Neutrophil (primary cell): ENCODE data around the gene USP31.

Source experiments
- H3K27ac ChIP-seq: fragments of 200-600 bp; sonication (generic); 2 replicates; pipeline ENCODE4 v1.5.1; 2016; ENCODE audit warnings: mild to moderate bottlenecking, moderate library complexity
- H3K27me3 ChIP-seq: fragments of 200-600 bp; sonication (generic); 2 replicates; pipeline ENCODE4 v1.6.0; 2016; ENCODE audit warnings: mild to moderate bottlenecking
- H3K36me3 ChIP-seq: fragments of 200-600 bp; sonication (generic); 2 replicates; pipeline ENCODE4 v1.5.1; 2017
- H3K4me1 ChIP-seq, 2 experiments: fragments of 200-600 bp in 1 of 2; sonication (generic) in 1 of 2; 1 replicate in 1 of 2; 2 replicates in 1 of 2; pipeline versions ENCODE4 v1.5.1 to v1.6.1; 2013 to 2016; ENCODE audit warnings: low read depth in 1 of 2, low read length in 1 of 2, mild to moderate bottlenecking in 1 of 2, moderate library complexity in 1 of 2; ENCODE audit not compliant: control insufficient read depth in 1 of 2, insufficient read depth in 1 of 2
- H3K4me3 ChIP-seq, 2 experiments: fragments of 200-600 bp in 1 of 2; sonication (generic) in 1 of 2; 1 replicate in 1 of 2; 2 replicates in 1 of 2; pipeline ENCODE4 v1.5.1; 2013 to 2016; ENCODE audit warnings: low read depth in 1 of 2, low read length in 1 of 2, mild to moderate bottlenecking in 1 of 2, moderate library complexity in 1 of 2
- H3K9me3 ChIP-seq: fragments of 200-600 bp; sonication (generic); 2 replicates; pipeline ENCODE4 v1.5.1; 2016
- TF ChIP-seq, protein P1 (sequence below): fragments of 200-600 bp; sonication (generic); IDR thresholded peaks from 2 replicates; pipeline ENCODE4 v1.5.1; 2016; ENCODE audit warnings: antibody characterized with exemption

The USP31 gene

DNA sequence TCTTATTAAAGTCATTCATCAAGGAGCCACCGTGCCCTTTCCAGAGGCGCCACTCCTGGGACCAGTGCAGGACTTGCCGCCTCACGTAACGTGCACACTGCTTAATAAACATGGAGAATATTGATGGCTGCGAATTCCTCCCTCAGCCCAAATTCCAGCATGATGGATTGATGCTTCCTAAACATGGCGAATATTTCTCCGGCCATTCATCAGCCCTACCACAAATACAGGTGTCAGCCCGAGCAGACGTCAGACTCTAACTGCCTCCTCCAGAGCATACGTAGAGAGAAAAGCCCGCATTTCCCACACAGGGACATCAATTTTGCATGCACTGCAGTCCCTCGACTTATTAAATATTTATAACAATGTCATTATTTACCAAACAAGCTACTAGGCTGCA is 97.0 kb downstream of the USP31 start:
- no peak overlapping the region for H3K27ac ChIP-seq
- no peaks in the 10 kb centered on the region for H3K9me3 ChIP-seq
- no peaks in the 10 kb centered on the region for H3K4me1 ChIP-seq
- H3K27me3 ChIP-seq, result peaks cover 57% of the 10 kb centered on the region
- H3K36me3 ChIP-seq, result no peaks in the 10 kb centered on the region
- H3K4me3 ChIP-seq, result no peak overlapping the region
- TF ChIP-seq, protein P1, sequence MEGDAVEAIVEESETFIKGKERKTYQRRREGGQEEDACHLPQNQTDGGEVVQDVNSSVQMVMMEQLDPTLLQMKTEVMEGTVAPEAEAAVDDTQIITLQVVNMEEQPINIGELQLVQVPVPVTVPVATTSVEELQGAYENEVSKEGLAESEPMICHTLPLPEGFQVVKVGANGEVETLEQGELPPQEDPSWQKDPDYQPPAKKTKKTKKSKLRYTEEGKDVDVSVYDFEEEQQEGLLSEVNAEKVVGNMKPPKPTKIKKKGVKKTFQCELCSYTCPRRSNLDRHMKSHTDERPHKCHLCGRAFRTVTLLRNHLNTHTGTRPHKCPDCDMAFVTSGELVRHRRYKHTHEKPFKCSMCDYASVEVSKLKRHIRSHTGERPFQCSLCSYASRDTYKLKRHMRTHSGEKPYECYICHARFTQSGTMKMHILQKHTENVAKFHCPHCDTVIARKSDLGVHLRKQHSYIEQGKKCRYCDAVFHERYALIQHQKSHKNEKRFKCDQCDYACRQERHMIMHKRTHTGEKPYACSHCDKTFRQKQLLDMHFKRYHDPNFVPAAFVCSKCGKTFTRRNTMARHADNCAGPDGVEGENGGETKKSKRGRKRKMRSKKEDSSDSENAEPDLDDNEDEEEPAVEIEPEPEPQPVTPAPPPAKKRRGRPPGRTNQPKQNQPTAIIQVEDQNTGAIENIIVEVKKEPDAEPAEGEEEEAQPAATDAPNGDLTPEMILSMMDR, result no peak

DNA sequence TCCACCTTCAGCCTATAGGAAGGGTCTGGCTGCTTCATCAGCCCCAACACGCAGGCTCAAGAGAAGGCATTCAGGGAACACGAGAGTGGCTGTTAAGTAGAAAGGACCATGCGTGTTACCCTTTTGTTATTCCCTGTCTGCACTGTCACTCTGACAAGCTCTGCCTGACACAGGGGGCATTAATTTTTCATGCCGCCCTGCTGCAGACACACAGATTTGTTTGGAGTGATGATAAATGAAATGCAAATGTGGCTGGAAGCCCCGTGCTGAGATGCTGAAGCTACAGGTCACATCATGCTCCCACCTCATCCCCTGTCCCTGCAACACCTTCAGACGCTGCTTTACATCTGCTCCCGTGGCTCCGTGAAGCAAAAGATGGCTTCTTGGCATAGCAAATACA is 97.7 kb downstream of the USP31 start:
- H3K4me1 ChIP-seq, result no peaks in the 10 kb centered on the region
- H3K4me3 ChIP-seq, result no peak overlapping the region
- H3K27ac ChIP-seq, result no peak overlapping the region
- H3K27me3 ChIP-seq, result peaks cover 56% of the 10 kb centered on the region
- no peaks in the 10 kb centered on the region for H3K36me3 ChIP-seq
- TF ChIP-seq, protein P1, result no peak
- H3K9me3 ChIP-seq, result no peaks in the 10 kb centered on the region

DNA sequence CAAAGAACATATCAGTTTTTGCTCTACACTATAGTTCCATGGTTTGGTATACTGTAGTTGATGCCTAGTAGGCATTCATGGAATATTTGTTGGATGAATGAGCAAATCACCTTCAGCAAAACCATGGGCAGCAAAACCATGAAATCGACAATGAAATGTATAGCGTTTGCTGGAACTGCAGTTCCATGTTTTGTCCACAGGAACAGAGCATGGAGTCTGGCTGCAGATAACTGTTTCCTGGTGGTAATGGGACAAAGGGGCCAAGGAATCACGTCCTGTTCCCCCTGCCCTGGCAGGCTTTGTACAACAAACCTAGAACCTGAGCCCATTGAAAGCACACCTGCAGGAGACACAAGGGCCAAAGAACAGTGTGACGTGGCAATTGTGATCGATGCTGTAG is 101.1 kb downstream of the USP31 start:
- Histone ChIP-seq H3K27ac (no peak overlapping the region), H3K4me3 (no peak overlapping the region), H3K36me3 (no peaks in the 10 kb centered on the region), H3K27me3 (peaks cover 45% of the 10 kb centered on the region), H3K4me1 (no peaks in the 10 kb centered on the region), H3K9me3 (no peaks in the 10 kb centered on the region)
- TF ChIP-seq, protein P1, result no peak

DNA sequence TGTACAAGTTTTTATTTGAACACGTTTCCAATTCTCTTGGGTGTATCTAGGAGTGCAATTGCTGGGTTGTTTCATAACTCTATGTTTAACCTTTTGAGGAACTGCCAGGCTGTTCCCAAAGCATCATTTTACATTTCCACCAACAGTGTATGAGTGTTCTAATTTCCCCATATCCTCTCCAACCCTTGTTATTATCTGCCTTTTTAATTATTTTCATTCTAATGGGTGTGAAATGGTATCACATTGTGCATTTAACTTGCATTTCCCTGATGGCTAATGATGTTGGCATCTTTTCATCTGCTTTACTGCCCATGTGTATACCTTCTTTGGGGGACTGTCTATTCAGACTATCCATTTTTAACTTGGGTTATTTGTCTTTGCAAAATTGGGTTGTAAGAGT is 104.2 kb downstream of the USP31 start:
- TF ChIP-seq, protein P1, result no peak

DNA sequence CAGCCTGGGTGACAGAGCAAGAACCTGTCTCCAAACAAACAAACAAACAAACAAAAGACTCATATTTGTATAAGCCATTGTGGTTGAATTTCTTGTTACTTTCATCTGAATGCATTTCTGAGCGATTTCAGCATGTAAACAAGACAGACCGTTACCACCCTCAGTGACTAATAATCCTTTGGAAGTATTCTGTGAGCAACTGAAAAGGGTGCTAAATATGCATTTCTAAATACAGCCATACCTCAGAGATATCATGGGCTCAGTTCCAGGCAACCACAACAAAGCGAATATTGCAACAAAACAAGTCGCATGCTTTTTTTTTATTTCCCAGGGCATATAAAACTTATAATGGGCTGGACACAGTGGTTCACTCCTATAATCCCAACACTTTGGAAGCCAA is 109.0 kb downstream of the USP31 start:
- Histone ChIP-seq H3K9me3 (no peaks in the 10 kb centered on the region), H3K36me3 (no peaks in the 10 kb centered on the region), H3K4me1 (no peaks in the 10 kb centered on the region), H3K4me3 (no peak overlapping the region), H3K27ac (no peak overlapping the region), H3K27me3 (no peaks in the 10 kb centered on the region)
- TF ChIP-seq, protein P1, result no peak

More for the DNA sequence above, 104.2 kb downstream of the USP31 start:
- Histone ChIP-seq H3K4me1 (no peaks in the 10 kb centered on the region), H3K27ac (no peak overlapping the region), H3K9me3 (no peaks in the 10 kb centered on the region), H3K27me3 (peaks cover 21% of the 10 kb centered on the region), H3K4me3 (no peak overlapping the region), H3K36me3 (no peaks in the 10 kb centered on the region)

DNA sequence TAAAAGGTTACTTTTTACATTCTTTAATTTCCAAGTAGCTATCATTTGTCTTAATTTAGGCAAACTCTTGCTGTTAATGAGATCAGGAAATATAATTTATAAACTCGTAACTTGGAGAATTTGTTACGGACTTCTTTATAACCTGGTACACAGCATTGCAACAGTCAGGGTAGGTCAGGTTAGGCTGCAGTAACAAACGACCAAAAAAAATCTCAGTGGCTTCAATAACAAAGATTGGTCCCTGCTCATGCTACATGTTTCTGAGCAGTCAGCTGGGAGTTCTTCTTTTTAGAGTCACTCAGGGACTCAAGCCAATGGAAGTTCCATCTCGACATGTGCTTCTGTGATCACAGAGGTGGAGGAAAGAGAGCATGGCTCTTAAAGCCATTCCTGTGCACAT is 110.1 kb downstream of the USP31 start:
- Histone ChIP-seq H3K27me3 (no peaks in the 10 kb centered on the region), H3K27ac (no peak overlapping the region), H3K36me3 (no peaks in the 10 kb centered on the region), H3K4me3 (no peak overlapping the region), H3K4me1 (no peaks in the 10 kb centered on the region), H3K9me3 (no peaks in the 10 kb centered on the region)
- TF ChIP-seq, protein P1, result no peak
